ENCODE results near the gene FAM3D.

The FAM3D gene

DNA sequence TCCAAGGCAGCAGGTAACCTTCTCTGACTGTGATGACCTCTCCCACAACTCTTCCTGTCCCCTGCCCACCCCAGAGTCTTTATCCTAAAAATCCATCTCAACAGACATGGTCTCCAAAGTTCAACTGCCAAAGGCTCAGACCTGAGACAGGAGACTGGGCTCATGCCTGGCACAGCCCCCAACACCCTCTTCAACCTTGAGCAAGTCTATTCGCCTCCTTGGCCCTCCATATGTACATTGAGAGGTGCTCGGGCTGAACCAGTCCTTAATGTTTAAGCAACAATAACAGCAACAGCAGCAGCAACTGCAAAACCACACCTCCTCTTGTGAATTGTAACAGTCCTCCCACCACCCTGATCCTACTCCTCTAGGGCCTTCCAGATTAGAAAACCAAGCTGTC lies 9.9 kb downstream of the FAM3D start:
- DNase-seq (ENCODE audit: low spot score) = no peak

DNA sequence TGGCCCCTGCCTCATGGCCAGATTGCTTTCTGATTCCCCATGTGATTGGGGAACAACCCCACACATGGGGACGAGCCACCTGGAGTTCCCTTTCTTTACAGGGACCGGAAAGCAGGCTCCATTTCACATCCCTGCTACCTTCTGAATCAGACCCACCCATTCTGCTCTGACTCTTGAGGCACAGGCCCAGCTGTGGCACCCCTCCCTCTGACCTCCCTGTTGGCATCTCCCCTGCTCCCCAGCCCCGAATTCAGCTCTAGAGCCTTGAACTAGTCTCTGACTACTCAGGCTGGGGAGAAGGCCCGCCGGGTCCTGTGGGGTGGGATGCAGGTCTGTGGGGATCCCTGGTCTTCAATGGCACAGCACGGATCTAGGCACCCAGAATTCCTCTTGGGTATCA lies 12.1 kb downstream of the FAM3D start:
- DNase-seq (ENCODE audit: low spot score) = no peak

DNA sequence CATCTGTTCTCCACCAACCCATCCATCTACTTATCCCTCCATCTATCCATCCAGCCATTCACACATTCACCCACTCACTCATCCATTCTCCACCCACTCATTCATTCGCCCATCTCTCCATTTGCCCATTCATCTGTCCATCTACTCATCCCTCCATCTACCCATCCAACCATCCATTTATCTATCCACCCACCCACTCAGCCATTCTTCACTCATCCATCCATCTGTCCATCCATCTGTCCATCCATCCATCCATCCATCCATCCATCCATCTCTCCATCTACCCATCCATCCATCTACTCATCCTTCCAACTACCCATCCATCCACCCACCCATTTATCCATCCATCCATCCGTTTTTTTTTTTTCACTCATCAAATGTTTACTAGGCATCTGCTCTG lies 13.9 kb downstream of the FAM3D start:
- DNase-seq (ENCODE audit: low spot score) = no peak

GRCh38 chr3:58651276-58651675 lies 15.3 kb downstream of the FAM3D start:
- no peak for DNase-seq (ENCODE audit: low spot score)

- no peak for DNase-seq (ENCODE audit: low spot score)
Measured at GRCh38 chr3:58647381-58648141, 19.0 kb downstream of the FAM3D start.

- no peak for DNase-seq (ENCODE audit: low spot score)
Measured at GRCh38 chr3:58646503-58646902, 20.1 kb downstream of the FAM3D start.

- no peak for DNase-seq (ENCODE audit: low spot score)
Measured at GRCh38 chr3:58645726-58646125, 20.8 kb downstream of the FAM3D start.

GRCh38 chr3:58642846-58643245 lies 23.7 kb downstream of the FAM3D start:
- DNase-seq (ENCODE audit: low spot score) = no peak

DNA sequence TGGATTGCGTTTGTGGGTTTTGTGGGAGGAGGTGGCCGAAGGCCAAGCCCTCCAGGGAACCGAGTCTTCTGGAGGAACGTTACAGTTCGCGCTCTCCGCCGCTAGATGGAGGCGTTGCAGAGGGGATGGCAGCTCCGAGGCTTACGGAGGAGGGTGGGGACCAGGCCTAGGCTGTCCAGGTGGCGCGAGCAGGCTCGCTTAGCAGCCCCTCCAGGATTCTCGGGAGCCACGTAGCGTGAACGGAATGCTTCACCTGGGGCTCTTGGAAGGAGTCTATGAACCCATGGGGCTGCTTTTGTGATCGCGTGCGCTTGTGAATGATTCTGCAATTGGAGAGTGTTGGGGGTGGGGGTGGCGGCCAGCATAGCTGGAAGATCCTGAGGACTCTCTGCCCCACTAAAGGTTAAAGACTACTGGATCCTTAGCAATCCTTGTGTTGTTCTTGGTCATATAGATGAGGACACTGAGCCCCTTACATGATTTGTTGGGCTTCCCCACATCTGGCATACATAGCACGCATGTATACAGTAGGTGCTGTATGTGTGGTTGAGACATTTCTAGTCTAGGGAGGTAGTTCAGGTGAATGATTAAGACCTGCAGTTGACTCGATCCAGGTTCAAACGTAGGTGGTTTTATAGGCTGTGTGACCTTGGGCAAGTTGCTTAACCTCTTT lies 25.7 kb downstream of the FAM3D start:
- DNase-seq (ENCODE audit: low spot score) = peak; percentile 93

DNA sequence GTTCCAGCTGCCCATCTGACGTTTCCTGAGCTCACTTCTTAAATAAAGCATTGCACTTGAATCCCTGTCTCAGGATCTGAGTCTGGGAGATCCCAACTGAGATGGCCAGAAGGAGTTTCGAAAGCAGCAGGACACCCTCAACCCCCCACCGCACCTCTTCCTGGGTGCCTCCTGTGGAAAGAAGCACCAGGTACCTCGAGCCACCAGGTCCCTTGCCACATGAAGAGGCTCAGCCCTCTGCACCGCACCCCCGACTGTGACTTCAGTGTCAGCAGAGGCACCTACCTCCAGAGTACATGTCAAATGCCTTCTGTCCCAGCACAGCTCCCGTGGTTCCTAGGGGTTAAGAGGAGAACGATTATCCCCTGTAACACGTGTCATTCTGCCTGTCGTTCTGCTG lies 26.7 kb downstream of the FAM3D start:
- no peak for DNase-seq (ENCODE audit: low spot score)

DNA sequence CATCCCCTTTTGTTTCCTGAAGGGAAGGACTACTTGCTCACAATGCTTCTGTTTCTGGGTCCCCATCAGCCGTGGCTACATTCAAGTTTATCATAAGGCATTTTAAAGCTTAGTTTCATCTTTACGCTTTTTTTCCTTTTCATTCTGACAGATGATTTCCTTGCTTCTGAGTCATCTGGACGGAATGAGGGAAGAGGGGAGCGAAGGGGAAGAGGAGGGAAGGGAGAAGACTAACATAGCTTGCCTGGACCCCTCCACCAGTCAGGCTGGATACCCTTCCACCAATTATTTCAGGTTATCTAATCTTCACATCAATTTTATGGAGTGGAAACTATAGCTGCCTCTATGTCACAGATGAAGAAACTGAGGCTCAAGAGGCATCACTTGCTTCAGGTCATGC lies 27.6 kb downstream of the FAM3D start:
- DNase-seq (ENCODE audit: low spot score) = no peak

- DNase-seq (ENCODE audit: low spot score) = no peak
Measured at GRCh38 chr3:58638591-58638990, 28.0 kb downstream of the FAM3D start.

DNA sequence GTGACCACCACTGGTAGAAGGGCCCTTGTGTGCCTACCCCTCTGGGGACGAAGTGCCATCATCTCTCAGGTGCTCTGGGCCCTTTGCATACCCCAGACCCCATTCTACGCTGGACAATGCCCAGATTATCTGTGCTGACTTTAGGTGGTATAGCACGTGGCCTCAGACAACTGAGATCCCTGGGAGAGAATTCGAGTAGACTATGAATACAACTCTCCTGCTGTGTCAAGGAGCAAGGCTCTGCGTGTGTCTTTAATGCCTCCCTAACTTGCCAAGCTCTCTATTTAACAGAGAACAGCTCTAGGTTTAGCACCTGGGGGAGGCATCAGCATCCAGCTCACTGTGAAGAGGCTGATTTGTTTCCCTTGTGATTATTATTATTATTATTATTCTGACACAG lies 29.1 kb downstream of the FAM3D start:
- no peak for DNase-seq (ENCODE audit: low spot score)

DNA sequence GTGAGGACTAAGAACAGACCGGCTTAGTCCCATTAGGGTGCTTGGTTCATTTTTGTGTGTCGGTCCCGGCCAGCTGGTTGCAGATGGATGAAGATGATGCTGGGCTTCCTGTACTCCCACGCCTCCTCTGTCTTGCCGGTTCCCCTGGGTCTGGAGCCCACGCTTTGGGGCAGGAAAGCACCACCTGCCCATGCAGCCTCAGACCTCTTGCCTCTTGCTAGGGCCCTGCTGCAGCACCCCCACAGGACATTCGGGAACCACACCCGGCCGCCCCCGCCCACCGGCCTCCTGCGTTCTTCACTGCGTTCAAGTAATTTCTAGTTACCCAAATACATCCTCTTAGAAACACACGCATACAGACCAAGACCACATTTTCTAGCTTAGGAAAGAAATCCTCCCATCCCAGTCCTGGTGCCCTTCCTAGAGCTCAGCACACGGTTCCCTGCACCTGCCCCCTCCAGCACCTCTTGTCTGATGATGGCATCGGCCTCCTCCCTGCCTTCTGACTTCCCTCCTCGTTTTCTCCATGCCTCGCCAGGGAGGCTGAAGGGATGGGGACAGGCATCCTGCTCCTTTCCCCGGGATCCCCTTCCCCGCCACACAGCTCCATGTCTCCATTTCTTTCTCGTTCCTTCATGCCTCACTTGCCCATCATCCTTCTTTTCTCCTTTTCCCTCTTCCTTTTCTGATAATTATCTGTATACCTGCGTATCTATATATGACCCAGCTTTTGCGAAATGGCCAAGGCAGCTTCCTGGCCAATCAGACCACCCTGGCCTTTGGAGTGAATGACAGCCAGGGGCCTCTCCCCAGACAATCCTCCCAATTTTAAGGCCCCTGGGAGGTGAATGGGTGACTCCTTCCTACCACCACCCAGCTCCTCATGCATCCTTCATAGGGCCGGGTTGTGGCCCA lies 30.9 kb downstream of the FAM3D start:
- DNase-seq (ENCODE audit: low spot score) = no peak

GRCh38 chr3:58633157-58633865 lies 33.3 kb downstream of the FAM3D start:
- DNase-seq (ENCODE audit: low spot score) = no peak

DNA sequence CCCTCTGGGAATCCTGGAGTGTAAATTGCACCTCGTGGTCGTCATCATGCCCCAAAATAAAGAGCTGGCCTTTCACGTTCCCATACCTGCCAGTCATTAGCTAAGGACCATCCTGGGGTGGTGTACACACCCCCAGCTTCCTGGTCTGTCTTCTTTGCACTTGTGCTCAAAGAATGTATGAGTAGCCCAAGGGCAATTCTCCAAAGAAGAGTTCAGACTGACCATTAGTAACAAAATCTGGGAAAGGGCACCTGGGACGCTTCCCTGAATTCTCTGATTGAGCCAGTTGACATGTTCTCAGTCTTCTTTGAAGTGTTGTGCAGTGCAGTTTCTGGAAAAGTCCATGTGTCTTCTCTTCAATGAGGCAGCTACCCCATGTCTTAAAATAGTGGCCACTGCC lies 34.8 kb downstream of the FAM3D start:
- DNase-seq (ENCODE audit: low spot score) = no peak

DNA sequence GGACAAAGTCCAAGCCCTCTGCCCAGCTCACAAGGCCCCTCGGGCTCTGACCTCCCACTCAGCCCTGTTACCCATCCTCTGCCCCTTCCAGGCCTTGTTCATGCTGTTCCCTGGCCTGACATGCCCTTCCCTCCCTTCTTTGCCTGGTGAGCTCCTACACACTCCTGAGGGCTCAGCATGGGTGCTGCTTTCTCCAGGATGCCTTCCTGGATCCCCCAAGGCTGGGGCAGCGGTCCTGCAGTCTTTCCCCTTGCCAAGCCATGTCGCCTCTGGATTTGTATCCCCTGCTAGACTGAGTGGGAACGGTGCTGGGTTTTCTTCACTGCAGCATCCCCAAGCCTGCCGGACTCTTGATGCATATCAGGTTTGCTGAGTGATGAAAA lies 35.9 kb downstream of the FAM3D start:
- no peak for DNase-seq (ENCODE audit: low spot score)

DNA sequence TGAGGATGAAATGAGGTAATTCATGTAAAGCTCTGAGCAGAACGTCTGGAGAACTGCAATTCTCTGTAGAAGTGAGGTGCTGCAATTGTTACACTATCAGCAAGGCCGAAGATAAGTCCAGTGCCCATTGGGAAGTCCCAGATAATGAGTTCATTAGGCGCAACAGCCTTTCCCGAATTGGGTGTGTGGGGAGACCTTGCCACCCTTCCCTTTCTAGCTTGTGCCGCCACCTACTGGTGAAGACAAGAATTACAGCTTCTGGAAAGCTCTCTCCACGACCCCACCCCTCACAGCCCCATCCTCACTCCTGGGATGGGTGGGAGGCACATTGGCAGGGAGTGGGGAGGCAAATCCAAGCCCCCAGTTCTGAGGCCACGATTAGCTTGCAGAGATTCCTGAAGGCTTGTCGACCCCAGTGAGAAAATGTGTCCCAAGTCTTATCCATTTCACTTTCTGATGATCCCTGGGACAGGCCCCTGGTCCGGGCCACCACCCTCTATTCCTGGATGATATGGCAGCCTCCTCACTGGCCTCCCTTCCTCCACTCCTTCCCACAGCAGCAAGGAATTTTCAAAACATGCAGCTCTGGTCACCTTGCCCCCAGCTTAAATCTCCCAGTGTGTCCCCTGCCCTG lies 36.4 kb downstream of the FAM3D start:
- DNase-seq (ENCODE audit: low spot score) = peak; percentile 86

DNA sequence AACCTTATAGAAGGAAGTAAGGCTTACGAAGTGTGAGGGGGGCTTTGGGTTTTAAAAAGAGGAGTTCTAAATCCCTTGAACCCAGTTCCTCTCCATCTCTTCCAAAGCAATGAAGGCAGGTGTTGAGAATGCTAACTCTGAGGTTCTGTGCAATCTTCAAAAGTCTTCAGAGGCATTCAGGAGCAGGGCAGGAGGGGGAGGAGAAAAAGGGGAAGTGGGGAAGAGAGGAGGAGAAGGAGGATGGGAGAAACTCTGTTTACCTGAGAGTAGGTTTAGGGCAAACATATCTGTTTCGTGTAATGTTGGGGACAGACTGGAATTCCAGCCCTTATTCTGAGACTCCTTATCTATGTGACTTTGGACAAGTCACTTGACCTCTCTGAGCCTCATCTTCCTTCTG lies 36.9 kb downstream of the FAM3D start:
- DNase-seq (ENCODE audit: low spot score) = no peak

DNA sequence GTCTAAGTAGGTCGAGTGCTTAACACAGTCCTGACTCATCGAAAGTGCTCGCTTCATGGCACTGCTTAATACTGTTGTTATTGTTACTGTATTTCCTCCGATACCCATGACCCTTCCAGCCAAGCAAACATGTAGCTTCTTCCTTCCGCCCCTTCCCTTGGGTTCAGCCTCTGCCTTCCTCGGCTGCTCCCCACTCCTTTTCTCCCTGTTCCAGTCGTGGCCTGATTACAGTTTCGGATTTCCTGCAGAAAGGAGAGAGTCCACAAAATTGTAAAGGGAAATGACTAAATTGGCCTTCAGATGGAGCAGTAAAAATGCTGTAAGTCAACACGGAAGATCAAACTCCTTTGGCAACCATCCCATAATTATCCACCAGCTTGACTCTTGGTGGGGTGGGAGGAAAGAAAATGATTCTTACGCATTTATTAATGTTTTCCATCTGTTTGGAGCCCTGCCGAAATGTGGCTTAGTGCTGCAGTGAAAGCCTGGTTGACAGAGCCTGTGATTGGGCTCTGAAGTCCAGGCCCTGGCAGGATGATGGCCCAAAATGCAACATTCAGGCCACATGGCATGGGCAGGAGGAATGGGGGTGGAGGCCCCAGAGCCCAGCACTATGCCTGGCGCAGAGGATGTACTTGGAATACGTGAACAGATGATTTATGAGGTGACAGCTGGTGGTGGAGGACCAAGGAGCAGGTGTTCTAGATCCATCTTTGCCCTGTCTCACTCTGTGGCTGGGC lies 37.6 kb downstream of the FAM3D start:
- DNase-seq (ENCODE audit: low spot score) = peak; percentile 88

DNA sequence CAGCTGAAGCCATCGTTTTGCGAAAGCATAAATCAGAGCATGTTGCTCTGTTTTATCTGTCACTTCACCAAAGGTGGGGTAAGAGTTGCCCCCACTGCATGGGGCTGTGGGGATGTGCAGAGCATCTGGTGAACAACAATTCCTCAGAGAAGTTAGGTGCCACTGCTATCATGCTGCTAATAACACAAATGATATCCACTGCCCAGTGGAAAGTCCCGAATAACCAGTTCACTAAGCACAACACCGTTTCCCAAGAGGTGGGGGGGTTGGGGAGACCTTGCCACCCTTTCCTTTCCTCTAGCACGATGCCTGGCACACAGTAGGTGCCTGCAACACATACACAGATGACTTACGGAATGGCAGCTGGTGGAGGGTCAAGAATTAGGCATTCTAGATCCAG lies 38.6 kb downstream of the FAM3D start:
- no peak for DNase-seq (ENCODE audit: low spot score)

Data from GM03348 (cell line).